Body of pancreas (tissue), 4 donors: ENCODE measurements around the gene GPATCH1. TPM values are rescaled to one million over a fixed set of nuclear protein-coding genes. Genes with fewer than 3 reads are reported as not detected.
"Not testable (repeated sequence)": the region's sequence is repeated elsewhere in the genome, so short reads cannot be mapped to it uniquely, and the experiment has no call there.

ENCODE experiments used
- ATAC-seq: fragments of 150-250 bp; one replicate; pipeline ENCODE4 v1.9.1; 2016
- DNase-seq, 4 donors: peaks; one replicate each; pipeline ENCODE4 v3.0.0-alpha.2; 2019
- H3K27ac ChIP-seq, 4 donors: fragments of 200-600 bp; sonication (generic); 1 replicate in 3 of 4; 2 replicates in 1 of 4; pipeline versions ENCODE4 v1.5.1 to v1.6.1; 2016 to 2019; ENCODE audit warnings: mild to moderate bottlenecking in 1 of 4, mixed read lengths in 1 of 4, moderate library complexity in 1 of 4
- H3K27me3 ChIP-seq, 2 donors: fragments of 200-600 bp; sonication (generic); one replicate each; pipeline ENCODE4 v1.6.0; 2016; ENCODE audit warnings: mild to moderate bottlenecking in 1 of 2
- H3K36me3 ChIP-seq, 2 donors: fragments of 200-600 bp; sonication (generic); replicated peaks in 1 of 2; 2 replicates each; pipeline ENCODE4 v1.5.1; 2016; ENCODE audit warnings: low read depth in 2 of 2; ENCODE audit not compliant: insufficient read depth in 1 of 2
- H3K4me1 ChIP-seq: fragments of 200-600 bp; sonication (generic); one replicate; pipeline ENCODE4 v1.6.0; 2016
- H3K4me3 ChIP-seq, 2 donors: fragments of 200-600 bp; sonication (generic); 1 replicate in 1 of 2; 2 replicates in 1 of 2; pipeline ENCODE4 v1.5.1; 2016 to 2019
- H3K9me3 ChIP-seq, 3 donors: fragments of 200-600 bp; sonication (generic); 1 replicate in 2 of 3; 2 replicates in 1 of 3; pipeline ENCODE4 v1.5.1; 2016
- POLR2A ChIP-seq, 3 donors: fragments of 450-650 bp; IDR thresholded peaks; one replicate each; pipeline ENCODE4 v1.6.1; 2016; ENCODE audit warnings: antibody characterized with exemption in 3 of 3, mild to moderate bottlenecking in 2 of 3
- WGBS, 2 donors: methylation state at CpG; one replicate each; pipeline ENCODE4 v1.1.5; 2017; 5-methylcytosine and 5-hydroxymethylcytosine counted together
- intact Hi-C: fragments of 100-400 bp; cut with DNase I; formaldehyde crosslinking; loops from one replicate; pipeline ENCODE4 v1.15.1; 2023
- total RNA-seq, 2 donors: library from RNA; depleted of rRNA; stranded (reverse); fragments of >200 nt; gene quantifications; one replicate each; pipeline ENCODE4 v1.1.0, GENCODE V29; 2016
- TF ChIP-seq, protein P1 (sequence below), 7 experiments: fragments of 450-650 bp in 4 of 7; fragments of 200-600 bp in 3 of 7; sonication (generic) in 3 of 7; IDR thresholded peaks; one replicate each; pipeline ENCODE4 v1.5.1; 2016 to 2019; ENCODE audit warnings: antibody characterized with exemption in 7 of 7

The GPATCH1 gene
- total RNA-seq, 2 donors from 2014 or later = 6.6 to 7.0 TPM

DNA sequence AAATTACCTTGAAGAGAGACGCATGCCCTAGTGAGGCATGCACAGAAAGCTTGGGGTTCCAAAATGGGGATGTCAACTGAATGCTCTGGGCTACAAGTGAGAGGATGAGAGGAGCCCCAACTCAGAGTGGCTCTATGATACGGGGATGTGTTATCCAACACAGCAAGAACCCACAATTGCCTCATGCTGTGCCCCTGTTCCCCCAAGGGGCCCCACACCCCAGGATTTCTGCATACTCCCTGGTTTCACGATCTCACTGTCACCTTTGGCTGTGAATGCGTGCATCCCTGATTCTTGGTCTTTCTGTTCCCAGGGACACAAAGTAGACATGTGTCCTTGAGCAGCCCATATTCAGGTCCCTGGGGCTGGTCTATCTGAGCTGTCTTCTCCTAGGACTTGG, 80.2 kb downstream of the GPATCH1 start:
- ATAC-seq (no peak), DNase-seq (no peak)
- 80 to 83% methylated on average over 4 of the region's 4 CpGs for WGBS, 2 donors
- Histone ChIP-seq H3K27me3 (no peaks in the 10 kb centered on the region), H3K9me3 (no peaks in the 10 kb centered on the region), H3K27ac (no peak overlapping the region), H3K36me3 (no peaks in the 10 kb centered on the region), H3K4me1 (peaks cover 13% of the 10 kb centered on the region), H3K4me3 (no peak overlapping the region)
- intact Hi-C loops = no loop called here
- no peak for TF ChIP-seq POLR2A (IDR thresholded peaks at IDR 0.05)
- TF ChIP-seq, protein P1, sequence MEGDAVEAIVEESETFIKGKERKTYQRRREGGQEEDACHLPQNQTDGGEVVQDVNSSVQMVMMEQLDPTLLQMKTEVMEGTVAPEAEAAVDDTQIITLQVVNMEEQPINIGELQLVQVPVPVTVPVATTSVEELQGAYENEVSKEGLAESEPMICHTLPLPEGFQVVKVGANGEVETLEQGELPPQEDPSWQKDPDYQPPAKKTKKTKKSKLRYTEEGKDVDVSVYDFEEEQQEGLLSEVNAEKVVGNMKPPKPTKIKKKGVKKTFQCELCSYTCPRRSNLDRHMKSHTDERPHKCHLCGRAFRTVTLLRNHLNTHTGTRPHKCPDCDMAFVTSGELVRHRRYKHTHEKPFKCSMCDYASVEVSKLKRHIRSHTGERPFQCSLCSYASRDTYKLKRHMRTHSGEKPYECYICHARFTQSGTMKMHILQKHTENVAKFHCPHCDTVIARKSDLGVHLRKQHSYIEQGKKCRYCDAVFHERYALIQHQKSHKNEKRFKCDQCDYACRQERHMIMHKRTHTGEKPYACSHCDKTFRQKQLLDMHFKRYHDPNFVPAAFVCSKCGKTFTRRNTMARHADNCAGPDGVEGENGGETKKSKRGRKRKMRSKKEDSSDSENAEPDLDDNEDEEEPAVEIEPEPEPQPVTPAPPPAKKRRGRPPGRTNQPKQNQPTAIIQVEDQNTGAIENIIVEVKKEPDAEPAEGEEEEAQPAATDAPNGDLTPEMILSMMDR (IDR thresholded peaks at IDR 0.05) = no peak

DNA sequence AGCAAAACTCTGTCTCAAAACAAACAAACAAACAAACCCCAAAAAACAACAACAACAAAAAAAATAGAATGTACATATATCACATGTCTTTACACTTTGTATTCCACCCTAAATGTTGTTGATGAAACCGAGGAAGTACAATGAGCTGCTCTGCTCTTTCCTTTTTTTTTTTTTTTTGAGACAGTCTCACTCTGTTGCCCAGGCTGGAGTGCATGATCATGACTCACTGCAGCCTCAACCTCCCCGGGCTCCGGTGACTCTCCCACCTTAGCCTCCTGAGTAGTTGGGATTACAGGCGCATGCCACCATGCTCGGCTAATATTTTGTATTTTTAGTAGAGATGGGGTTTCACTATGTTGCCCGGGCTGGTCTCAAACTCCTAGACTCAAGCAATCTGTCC, 82.5 kb downstream of the GPATCH1 start:
- TF ChIP-seq, protein P1 (IDR thresholded peaks at IDR 0.05) = no peak
- no peak for TF ChIP-seq POLR2A (IDR thresholded peaks at IDR 0.05)
- peaks cover 4% of the 10 kb centered on the region for H3K4me1 ChIP-seq
- intact Hi-C loops = no loop called here
- H3K4me3 ChIP-seq = no peak overlapping the region
- H3K36me3 ChIP-seq = no peaks in the 10 kb centered on the region
- H3K9me3 ChIP-seq = no peaks in the 10 kb centered on the region
- H3K27me3 ChIP-seq = no peaks in the 10 kb centered on the region
- WGBS, 2 donors = 86 to 94% methylated on average over 6 of the region's 6 CpGs
- ATAC-seq (no peak), DNase-seq (no peak)
- H3K27ac ChIP-seq = no peak overlapping the region

DNA sequence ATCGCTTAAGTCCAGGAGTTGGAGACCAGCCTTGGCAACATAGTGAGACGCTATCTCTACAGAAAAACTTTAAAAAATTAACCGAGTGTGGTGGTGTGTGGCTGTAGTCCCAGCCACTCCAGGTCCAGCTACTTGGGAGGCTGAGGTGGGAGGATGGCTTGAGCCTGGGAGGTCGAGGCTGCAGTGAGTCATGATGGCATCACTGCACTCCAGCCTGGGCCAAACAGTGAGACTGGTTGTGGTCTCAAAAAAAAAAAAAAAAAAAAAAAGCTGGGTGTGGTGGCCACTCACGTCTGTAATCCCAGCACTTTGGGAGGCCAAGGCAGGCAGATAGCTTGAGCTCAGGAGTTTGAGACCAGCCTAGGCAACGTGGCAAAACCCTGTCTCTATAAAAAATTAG, 85.1 kb downstream of the GPATCH1 start:
- H3K27ac ChIP-seq, DNase-seq, H3K4me1 ChIP-seq, H3K36me3 ChIP-seq, H3K27me3 ChIP-seq, H3K4me3 ChIP-seq, ATAC-seq, intact Hi-C loops, H3K9me3 ChIP-seq: not testable (repeated sequence)
- WGBS, 2 donors = 67 to 74% methylated on average over 6 of the region's 6 CpGs

DNA sequence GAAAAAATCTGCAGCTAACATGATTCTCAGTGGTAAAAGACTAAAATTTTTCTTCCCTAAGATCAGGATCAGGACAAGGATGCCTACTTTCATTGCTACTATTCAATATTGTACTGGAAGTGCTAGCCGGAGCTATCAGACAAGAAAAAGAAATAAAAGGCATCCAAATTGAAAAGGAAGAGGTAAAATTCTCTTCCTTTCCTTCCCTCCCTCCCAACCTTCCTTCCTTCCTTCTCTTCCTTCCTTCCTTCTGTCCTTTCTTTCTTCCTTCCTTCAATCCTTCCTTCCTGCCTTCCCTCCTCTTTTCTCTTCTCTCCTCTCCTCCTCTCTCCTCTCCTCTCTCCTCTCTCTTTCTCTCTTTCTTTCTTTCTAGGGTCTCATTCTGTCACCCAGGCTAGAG, 86.5 kb downstream of the GPATCH1 start:
- no peak for DNase-seq
- Histone ChIP-seq H3K27ac (no peak overlapping the region), H3K4me3 (no peak overlapping the region), H3K36me3 (no peaks in the 10 kb centered on the region), H3K4me1 (no peaks in the 10 kb centered on the region), H3K27me3 (no peaks in the 10 kb centered on the region), H3K9me3 (no peaks in the 10 kb centered on the region)
- 95 to 96% methylated on average over 1 of the region's 1 CpG for WGBS, 2 donors
- no peak for ATAC-seq
- intact Hi-C loops = no loop called here
- TF ChIP-seq, protein P1 (IDR thresholded peaks at IDR 0.05) = no peak
- TF ChIP-seq POLR2A (IDR thresholded peaks at IDR 0.05) = no peak

- ATAC-seq (no peak), DNase-seq (no peak)
- no peaks in the 10 kb centered on the region for H3K9me3 ChIP-seq
- TF ChIP-seq POLR2A (IDR thresholded peaks at IDR 0.05) = no peak
- TF ChIP-seq, protein P1 (IDR thresholded peaks at IDR 0.05) = no peak
- 90 to 94% methylated on average over 1 of the region's 1 CpG for WGBS, 2 donors
- no peaks in the 10 kb centered on the region for H3K4me1 ChIP-seq
- H3K27ac ChIP-seq = no peak overlapping the region
- intact Hi-C loops = no loop called here
- no peaks in the 10 kb centered on the region for H3K36me3 ChIP-seq
- no peaks in the 10 kb centered on the region for H3K27me3 ChIP-seq
- no peak overlapping the region for H3K4me3 ChIP-seq
These were observed 87.5 kb downstream of the GPATCH1 start for GRCh38 chr19:33168528-33168927.
